ENCODE results near the gene CD300A.

- TF ChIP-seq POLR2A (IDR thresholded peaks at IDR 0.05; ENCODE audit: low read depth, low read length), result no peak
- TF ChIP-seq, protein P1, sequence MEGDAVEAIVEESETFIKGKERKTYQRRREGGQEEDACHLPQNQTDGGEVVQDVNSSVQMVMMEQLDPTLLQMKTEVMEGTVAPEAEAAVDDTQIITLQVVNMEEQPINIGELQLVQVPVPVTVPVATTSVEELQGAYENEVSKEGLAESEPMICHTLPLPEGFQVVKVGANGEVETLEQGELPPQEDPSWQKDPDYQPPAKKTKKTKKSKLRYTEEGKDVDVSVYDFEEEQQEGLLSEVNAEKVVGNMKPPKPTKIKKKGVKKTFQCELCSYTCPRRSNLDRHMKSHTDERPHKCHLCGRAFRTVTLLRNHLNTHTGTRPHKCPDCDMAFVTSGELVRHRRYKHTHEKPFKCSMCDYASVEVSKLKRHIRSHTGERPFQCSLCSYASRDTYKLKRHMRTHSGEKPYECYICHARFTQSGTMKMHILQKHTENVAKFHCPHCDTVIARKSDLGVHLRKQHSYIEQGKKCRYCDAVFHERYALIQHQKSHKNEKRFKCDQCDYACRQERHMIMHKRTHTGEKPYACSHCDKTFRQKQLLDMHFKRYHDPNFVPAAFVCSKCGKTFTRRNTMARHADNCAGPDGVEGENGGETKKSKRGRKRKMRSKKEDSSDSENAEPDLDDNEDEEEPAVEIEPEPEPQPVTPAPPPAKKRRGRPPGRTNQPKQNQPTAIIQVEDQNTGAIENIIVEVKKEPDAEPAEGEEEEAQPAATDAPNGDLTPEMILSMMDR (conservative IDR thresholded peaks at IDR 0.05; ENCODE audit: low read depth, low read length), result no peak
- no peak for TF ChIP-seq MXI1 (IDR thresholded peaks at IDR 0.05; ENCODE audit: borderline replicate concordance, low read depth, low read length)
- TF ChIP-seq RFX5 (IDR thresholded peaks at IDR 0.05; ENCODE audit: low read depth, low read length), result no peak
- no peak for TF ChIP-seq SMC3 (IDR thresholded peaks at IDR 0.05; ENCODE audit: low read depth, low read length)
- no peak for TF ChIP-seq CEBPB (IDR thresholded peaks at IDR 0.05; ENCODE audit: low read depth, low read length)
- no peak for TF ChIP-seq BHLHE40 (IDR thresholded peaks at IDR 0.05; ENCODE audit: low read depth, low read length)
Observed at GRCh38 chr17:74446551-74447500, 19.6 kb upstream of the CD300A start.

Measured in IMR-90 (cell line).